IPS DF 19.7 (cell line): ENCODE measurements around the gene PPP1R14D.

Source experiments
- DNase-seq: peaks from one replicate; pipeline ENCODE4 v3.0.0-alpha.2; 2013; ENCODE audit warnings: low read depth, low spot score

Gene PPP1R14D

GRCh38 chr15:40787344-40787841 is 41.1 kb downstream of the PPP1R14D start:
- DNase-seq: peak; percentile 79

- DNase-seq: no peak
Measured at GRCh38 chr15:40785814-40786213, 42.7 kb downstream of the PPP1R14D start.

- DNase-seq: no peak
Measured at GRCh38 chr15:40785164-40785563, 43.3 kb downstream of the PPP1R14D start.

GRCh38 chr15:40782609-40783227 is 45.8 kb downstream of the PPP1R14D start:
- no peak for DNase-seq

- DNase-seq: no peak
Measured at GRCh38 chr15:40776537-40777141, 51.9 kb downstream of the PPP1R14D start.

GRCh38 chr15:40775740-40776536 is 52.6 kb downstream of the PPP1R14D start:
- DNase-seq: no peak

- no peak for DNase-seq
Measured at GRCh38 chr15:40775007-40775406, 53.5 kb downstream of the PPP1R14D start.

GRCh38 chr15:40773902-40774301 is 54.6 kb downstream of the PPP1R14D start:
- no peak for DNase-seq

- no peak for DNase-seq
Measured at GRCh38 chr15:40773496-40773895, 55.0 kb downstream of the PPP1R14D start.

- no peak for DNase-seq
Measured at GRCh38 chr15:40772014-40772413, 56.5 kb downstream of the PPP1R14D start.

GRCh38 chr15:40771242-40771641 is 57.3 kb downstream of the PPP1R14D start:
- DNase-seq: no peak

- no peak for DNase-seq
Measured at GRCh38 chr15:40770147-40770721, 58.3 kb downstream of the PPP1R14D start.

- no peak for DNase-seq
Measured at GRCh38 chr15:40769274-40770146, 59.0 kb downstream of the PPP1R14D start, which contains the start of gene C15orf62. C15orf62 (plus strand) TSS chr15:40769980; CDS start chr15:40770496, 516 bp downstream.

- DNase-seq: no peak
Measured at GRCh38 chr15:40768521-40769273, 59.8 kb downstream of the PPP1R14D start.

- no peak for DNase-seq
Measured at GRCh38 chr15:40767838-40768500, 60.5 kb downstream of the PPP1R14D start.

GRCh38 chr15:40766906-40767837 is 61.3 kb downstream of the PPP1R14D start:
- no peak for DNase-seq

- no peak for DNase-seq
Measured at GRCh38 chr15:40766194-40766815, 62.2 kb downstream of the PPP1R14D start.
